ENCODE measurements around the gene OSTN. TPM values are rescaled to one million over a fixed set of nuclear protein-coding genes. Genes with fewer than 3 reads are reported as not detected.

Gene OSTN
- total RNA-seq, 1 experiment from 2014 or later = not detected

DNA sequence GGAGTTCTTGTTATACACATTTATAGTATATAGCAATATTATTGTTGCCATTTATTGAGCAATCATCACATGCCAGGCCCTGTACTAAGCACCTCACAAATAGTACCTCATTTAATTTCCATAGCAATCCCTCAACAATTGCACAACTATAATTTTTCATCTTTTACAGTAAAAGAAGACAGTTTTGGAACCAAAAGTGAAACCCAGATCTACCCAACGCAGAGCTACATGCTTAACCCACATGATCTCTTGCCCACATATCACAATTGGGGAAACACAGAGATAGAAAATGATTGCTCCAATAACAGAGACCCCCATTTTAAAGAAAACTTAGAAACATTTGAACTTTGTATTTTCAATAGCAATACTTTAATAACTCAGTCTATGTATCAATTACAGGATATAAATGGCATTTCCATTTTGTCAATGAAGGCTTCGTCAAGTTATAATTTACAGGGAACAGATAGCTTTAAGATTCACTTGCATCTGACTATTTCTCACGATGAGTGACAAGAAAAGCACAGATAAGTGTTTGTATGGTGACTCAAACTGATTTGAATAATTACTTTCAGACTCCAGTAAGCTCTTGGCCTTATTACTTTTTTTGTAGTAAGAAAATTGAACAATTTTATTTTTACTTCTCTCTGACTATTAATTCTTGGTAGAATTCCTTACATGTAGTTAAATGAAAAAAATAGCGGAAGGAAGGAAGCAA is 91.4 kb downstream of the OSTN start:
- TF ChIP-seq, protein P1, sequence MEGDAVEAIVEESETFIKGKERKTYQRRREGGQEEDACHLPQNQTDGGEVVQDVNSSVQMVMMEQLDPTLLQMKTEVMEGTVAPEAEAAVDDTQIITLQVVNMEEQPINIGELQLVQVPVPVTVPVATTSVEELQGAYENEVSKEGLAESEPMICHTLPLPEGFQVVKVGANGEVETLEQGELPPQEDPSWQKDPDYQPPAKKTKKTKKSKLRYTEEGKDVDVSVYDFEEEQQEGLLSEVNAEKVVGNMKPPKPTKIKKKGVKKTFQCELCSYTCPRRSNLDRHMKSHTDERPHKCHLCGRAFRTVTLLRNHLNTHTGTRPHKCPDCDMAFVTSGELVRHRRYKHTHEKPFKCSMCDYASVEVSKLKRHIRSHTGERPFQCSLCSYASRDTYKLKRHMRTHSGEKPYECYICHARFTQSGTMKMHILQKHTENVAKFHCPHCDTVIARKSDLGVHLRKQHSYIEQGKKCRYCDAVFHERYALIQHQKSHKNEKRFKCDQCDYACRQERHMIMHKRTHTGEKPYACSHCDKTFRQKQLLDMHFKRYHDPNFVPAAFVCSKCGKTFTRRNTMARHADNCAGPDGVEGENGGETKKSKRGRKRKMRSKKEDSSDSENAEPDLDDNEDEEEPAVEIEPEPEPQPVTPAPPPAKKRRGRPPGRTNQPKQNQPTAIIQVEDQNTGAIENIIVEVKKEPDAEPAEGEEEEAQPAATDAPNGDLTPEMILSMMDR (IDR thresholded peaks at IDR 0.05) = no peak
- no peaks in the 10 kb centered on the region for H3K9me3 ChIP-seq (ENCODE audit: control insufficient read depth, insufficient read depth, low read depth, low read length)
- CTCF ChIA-PET = no interaction called here
- H3K4me1 ChIP-seq (ENCODE audit: control insufficient read depth, insufficient read depth, low read length) = no peaks in the 10 kb centered on the region
- no peak overlapping the region for H3K27ac ChIP-seq (ENCODE audit: low read length)
- DNase-seq (ENCODE audit: low read depth, low spot score) (no peak), ATAC-seq (no peak)
- in situ Hi-C loops (cut with HindIII; ENCODE audit: low pct_unique_long_range_greater_than_20kb, low sequenced_read_pairs) (no loop called here), intact Hi-C loops (cut with micrococcal nuclease; ENCODE audit: unreplicated experiment) (no loop called here)
- BruUV-seq (replicated peaks) = no TSS peak
- H3K27me3 ChIP-seq (ENCODE audit: control insufficient read depth, insufficient read depth, low read length) = no peaks in the 10 kb centered on the region
- H3K36me3 ChIP-seq (ENCODE audit: control insufficient read depth, insufficient read depth, low read length) = no peaks in the 10 kb centered on the region
- no peak overlapping the region for H3K4me3 ChIP-seq (ENCODE audit: low read depth in 2 of 2, low read length in 2 of 2)
- POLR2A ChIA-PET = no interaction called here

DNA sequence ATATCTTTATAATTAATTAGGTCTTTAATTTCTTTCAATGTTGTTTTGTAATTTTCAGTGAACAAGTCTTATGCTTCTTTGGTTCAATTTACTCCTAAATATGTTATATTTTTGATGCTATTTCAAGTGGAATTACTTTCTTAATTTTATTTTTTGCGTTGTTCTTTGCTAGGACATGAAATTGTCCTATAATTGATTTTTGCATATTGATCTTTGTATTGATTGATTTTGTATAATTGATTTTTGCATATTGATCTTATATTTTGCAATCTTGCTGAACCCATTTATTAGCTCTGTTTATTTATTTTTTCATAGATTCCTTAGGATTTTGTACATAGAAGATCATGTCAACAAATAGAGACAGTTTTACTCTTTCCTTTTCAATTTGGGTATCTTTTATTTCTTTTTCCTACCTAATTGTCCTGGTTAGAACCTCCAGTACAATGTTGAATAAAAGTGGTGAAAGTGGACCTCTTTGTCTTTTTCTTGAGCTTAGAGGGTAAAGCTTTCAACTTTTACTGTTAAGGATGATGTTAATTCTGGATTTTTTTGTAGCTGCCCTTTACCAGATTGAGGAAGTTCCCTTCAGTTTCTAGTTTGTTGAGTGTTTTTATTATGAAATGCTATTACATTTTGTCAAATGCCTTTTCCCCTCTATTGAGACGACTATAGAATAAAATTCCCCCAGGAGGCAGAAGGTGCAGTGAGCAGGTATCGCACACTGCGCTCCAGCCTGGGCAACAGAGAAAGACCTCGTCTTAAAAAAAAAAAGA is 93.4 kb downstream of the OSTN start:
- intact Hi-C loops (cut with micrococcal nuclease; ENCODE audit: unreplicated experiment) = no loop called here
- H3K36me3 ChIP-seq (ENCODE audit: control insufficient read depth, insufficient read depth, low read length) = no peaks in the 10 kb centered on the region

More for the DNA sequence above, 93.4 kb downstream of the OSTN start:
- DNase-seq (ENCODE audit: low read depth, low spot score) = no peak
- BruUV-seq (replicated peaks) = no TSS peak
- H3K27me3 ChIP-seq (ENCODE audit: control insufficient read depth, insufficient read depth, low read length) = no peaks in the 10 kb centered on the region
- in situ Hi-C loops (cut with HindIII; ENCODE audit: low pct_unique_long_range_greater_than_20kb, low sequenced_read_pairs) = no loop called here
- no peaks in the 10 kb centered on the region for H3K4me1 ChIP-seq (ENCODE audit: control insufficient read depth, insufficient read depth, low read length)
- POLR2A ChIA-PET = no interaction called here
- TF ChIP-seq POLR2AphosphoS5 (IDR thresholded peaks at IDR 0.05; ENCODE audit: low read depth, low read length) (no peak), SIN3A (IDR thresholded peaks at IDR 0.05; ENCODE audit: borderline replicate concordance, insufficient read depth, low read depth, low read length) (no peak), TCF7L2 (IDR thresholded peaks at IDR 0.05; ENCODE audit: low read depth, low read length) (no peak)
- TF ChIP-seq, protein P1 (IDR thresholded peaks at IDR 0.05) = no peak
- TF ChIP-seq, protein P2, sequence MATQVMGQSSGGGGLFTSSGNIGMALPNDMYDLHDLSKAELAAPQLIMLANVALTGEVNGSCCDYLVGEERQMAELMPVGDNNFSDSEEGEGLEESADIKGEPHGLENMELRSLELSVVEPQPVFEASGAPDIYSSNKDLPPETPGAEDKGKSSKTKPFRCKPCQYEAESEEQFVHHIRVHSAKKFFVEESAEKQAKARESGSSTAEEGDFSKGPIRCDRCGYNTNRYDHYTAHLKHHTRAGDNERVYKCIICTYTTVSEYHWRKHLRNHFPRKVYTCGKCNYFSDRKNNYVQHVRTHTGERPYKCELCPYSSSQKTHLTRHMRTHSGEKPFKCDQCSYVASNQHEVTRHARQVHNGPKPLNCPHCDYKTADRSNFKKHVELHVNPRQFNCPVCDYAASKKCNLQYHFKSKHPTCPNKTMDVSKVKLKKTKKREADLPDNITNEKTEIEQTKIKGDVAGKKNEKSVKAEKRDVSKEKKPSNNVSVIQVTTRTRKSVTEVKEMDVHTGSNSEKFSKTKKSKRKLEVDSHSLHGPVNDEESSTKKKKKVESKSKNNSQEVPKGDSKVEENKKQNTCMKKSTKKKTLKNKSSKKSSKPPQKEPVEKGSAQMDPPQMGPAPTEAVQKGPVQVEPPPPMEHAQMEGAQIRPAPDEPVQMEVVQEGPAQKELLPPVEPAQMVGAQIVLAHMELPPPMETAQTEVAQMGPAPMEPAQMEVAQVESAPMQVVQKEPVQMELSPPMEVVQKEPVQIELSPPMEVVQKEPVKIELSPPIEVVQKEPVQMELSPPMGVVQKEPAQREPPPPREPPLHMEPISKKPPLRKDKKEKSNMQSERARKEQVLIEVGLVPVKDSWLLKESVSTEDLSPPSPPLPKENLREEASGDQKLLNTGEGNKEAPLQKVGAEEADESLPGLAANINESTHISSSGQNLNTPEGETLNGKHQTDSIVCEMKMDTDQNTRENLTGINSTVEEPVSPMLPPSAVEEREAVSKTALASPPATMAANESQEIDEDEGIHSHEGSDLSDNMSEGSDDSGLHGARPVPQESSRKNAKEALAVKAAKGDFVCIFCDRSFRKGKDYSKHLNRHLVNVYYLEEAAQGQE (IDR thresholded peaks at IDR 0.05; ENCODE audit: insufficient read depth in 1 of 2, low read depth in 2 of 2, low read length in 1 of 2) = no peak
- CTCF ChIA-PET = no interaction called here
- no peak overlapping the region for H3K27ac ChIP-seq (ENCODE audit: low read length)
- H3K9me3 ChIP-seq (ENCODE audit: control insufficient read depth, insufficient read depth, low read depth, low read length) = no peaks in the 10 kb centered on the region
- ATAC-seq = no peak
- no peak overlapping the region for H3K4me3 ChIP-seq (ENCODE audit: low read depth in 2 of 2, low read length in 2 of 2)
